BLaER1 (cell line): ENCODE results near the gene PATL1.

ENCODE experiments used
- H3K27ac ChIP-seq: shearing (Covaris generic); formaldehyde crosslinking; 2 replicates; pipeline ENCODE4 v1.8.1; 2022
- H3K27me3 ChIP-seq: shearing (Covaris generic); formaldehyde crosslinking; 2 replicates; pipeline ENCODE4 v1.8.1; 2022
- H3K36me3 ChIP-seq: shearing (Covaris generic); formaldehyde crosslinking; 2 replicates; pipeline ENCODE4 v1.8.1; 2022
- H3K4me1 ChIP-seq: shearing (Covaris generic); formaldehyde crosslinking; 2 replicates; pipeline ENCODE4 v1.8.1; 2022
- H3K4me2 ChIP-seq: shearing (Covaris generic); formaldehyde crosslinking; 2 replicates; pipeline ENCODE4 v1.8.1; 2022
- H3K4me3 ChIP-seq: shearing (Covaris generic); formaldehyde crosslinking; 2 replicates; pipeline ENCODE4 v1.8.1; 2022
- H3K9ac ChIP-seq: shearing (Covaris generic); formaldehyde crosslinking; 2 replicates; pipeline ENCODE4 v1.8.1; 2022
- H3K9me3 ChIP-seq: shearing (Covaris generic); formaldehyde crosslinking; 2 replicates; pipeline ENCODE4 v1.8.1; 2022
- H4K20me1 ChIP-seq: shearing (Covaris generic); formaldehyde crosslinking; 2 replicates; pipeline ENCODE4 v1.8.1; 2022
- Cebpa-rat ChIP-seq: shearing (Covaris generic); IDR thresholded peaks from 2 replicates; pipeline ENCODE4 v1.8.1; 2022

Gene PATL1

DNA sequence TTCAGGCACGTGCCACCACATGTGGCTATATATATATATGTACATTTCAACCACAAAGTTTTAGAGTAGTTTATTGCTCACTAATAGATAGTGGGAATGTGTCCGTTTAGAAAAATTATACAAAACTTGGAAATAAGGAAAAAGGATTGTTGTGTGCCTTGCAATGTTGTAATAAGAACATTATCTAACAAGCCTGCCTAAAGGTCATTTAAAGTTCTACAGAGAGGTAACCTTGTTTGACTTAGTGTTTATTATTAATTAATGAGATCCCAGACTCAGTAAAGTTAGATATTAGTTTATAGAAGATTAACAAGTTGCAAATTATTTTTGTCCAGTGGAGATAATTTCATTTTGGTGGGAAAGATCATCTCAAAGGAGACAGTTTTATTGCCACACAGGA is 5.5 kb upstream of the PATL1 start:
- Histone ChIP-seq H3K4me2 (no peak overlapping the region), H3K9me3 (no peaks in the 10 kb centered on the region), H3K4me1 (peaks cover 10% of the 10 kb centered on the region), H3K27ac (no peak overlapping the region), H4K20me1 (no peaks in the 10 kb centered on the region), H3K4me3 (no peak overlapping the region), H3K27me3 (no peaks in the 10 kb centered on the region), H3K36me3 (no peaks in the 10 kb centered on the region), H3K9ac (no peak overlapping the region)
- TF ChIP-seq Cebpa-rat, result no peak

DNA sequence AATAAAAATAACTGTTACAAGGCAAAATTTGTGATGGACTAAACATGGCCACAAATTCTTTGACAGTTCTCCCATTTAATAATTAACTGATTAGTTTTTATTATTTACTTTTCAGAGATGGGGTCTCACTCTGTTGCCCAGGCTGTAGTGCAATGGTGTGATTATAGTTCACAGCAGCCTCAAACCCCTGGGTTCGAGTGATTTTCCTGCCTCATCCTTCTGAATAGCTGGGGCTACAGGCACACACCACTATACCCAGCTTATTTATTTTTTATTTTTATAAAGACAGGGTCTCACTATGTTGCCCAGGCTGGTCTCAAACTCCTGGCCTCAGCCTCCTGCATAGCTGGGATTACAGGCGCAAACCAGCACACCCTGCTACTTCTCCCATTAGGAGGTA is 4.5 kb upstream of the PATL1 start:
- H3K4me1 ChIP-seq, result peaks cover 10% of the 10 kb centered on the region
- H3K36me3 ChIP-seq, result no peaks in the 10 kb centered on the region
- H4K20me1 ChIP-seq, result peaks cover 1% of the 10 kb centered on the region
- no peaks in the 10 kb centered on the region for H3K9me3 ChIP-seq
- no peaks in the 10 kb centered on the region for H3K27me3 ChIP-seq
- no peak overlapping the region for H3K9ac ChIP-seq
- no peak overlapping the region for H3K27ac ChIP-seq
- H3K4me2 ChIP-seq, result no peak overlapping the region
- TF ChIP-seq Cebpa-rat, result no peak
- H3K4me3 ChIP-seq, result no peak overlapping the region

GRCh38 chr11:59671471-59671870 is 2.6 kb upstream of the PATL1 start:
- H3K9me3 ChIP-seq, result no peaks in the 10 kb centered on the region
- peaks cover 26% of the 10 kb centered on the region for H3K4me1 ChIP-seq
- H3K4me3 ChIP-seq, result no peak overlapping the region
- H3K4me2 ChIP-seq, result no peak overlapping the region
- no peak overlapping the region for H3K27ac ChIP-seq
- no peak for TF ChIP-seq Cebpa-rat
- peaks cover 3% of the 10 kb centered on the region for H3K36me3 ChIP-seq
- H3K27me3 ChIP-seq, result no peaks in the 10 kb centered on the region
- H4K20me1 ChIP-seq, result peaks cover 13% of the 10 kb centered on the region
- H3K9ac ChIP-seq, result no peak overlapping the region

DNA sequence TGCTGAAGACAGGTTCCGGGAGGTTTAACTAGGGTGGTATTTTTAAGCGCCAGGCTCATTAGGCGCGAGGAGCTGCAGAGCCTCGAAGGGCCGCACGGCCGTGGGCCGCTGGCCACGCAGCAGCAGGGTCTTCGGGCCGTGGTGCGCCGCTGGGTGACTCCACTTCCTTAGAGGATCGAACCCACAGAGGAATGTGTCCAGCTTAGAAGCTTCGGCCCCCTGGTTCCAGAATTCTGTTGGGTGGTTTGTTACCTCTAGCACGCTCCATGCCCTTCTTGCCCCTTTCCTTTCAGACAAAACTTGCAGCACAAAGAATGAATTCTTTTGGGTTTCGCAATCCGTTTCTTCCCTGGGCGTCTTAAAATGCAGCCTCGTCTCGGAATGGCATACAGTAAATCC is 773 bp upstream of the PATL1 start:
- Histone ChIP-seq H3K4me3 (peak overlapping the region; percentile 83), H3K27me3 (no peaks in the 10 kb centered on the region), H3K9me3 (no peaks in the 10 kb centered on the region), H3K9ac (peak overlapping the region; percentile 78), H3K4me2 (peak overlapping the region; percentile 88), H3K36me3 (peaks cover 22% of the 10 kb centered on the region), H3K27ac (peak overlapping the region; percentile 74), H4K20me1 (peaks cover 25% of the 10 kb centered on the region), H3K4me1 (peaks cover 26% of the 10 kb centered on the region)
- TF ChIP-seq Cebpa-rat, result peak; percentile 84

DNA sequence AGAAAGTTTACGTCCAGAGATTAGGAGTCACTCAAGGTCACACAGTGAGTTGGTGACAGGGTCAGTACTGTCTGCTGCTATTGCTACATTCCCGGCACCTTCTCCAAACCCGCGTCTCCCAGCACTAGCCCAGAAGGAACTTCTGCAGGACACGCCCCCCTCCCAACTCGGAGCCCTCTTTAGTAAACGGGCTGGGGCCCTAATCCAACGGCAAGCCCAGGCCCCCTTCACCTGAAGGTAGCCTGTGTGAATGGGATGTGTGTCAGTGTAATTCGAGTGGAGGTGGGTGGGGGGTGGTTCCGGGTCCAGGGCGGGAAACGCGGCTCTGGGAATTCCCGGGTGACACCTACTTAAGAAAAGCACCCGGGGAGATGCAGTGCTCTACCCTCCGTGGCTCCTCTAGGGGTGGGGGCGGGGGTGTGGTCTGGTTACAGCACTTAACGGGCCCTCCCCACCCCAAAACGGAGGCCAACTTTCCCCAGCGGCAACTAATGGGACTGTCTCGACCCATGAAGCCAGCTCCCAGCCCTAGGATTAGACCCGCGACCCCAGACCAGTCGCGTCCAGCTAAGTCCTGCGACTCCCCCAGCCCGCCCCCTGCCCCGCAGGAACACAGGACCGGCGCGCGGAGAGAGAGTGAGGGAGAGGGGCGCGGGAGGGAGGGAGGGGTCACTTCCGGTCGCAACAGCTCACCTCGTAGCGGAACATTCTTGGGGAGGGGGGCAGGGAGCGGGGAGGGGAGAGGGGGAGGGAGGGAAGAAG is 468 bp downstream of the PATL1 start:
- Histone ChIP-seq H4K20me1 (peaks cover 35% of the 10 kb centered on the region), H3K4me2 (peak overlapping the region; percentile 87), H3K9me3 (no peaks in the 10 kb centered on the region), H3K4me1 (peaks cover 26% of the 10 kb centered on the region), H3K9ac (peak overlapping the region; percentile 78), H3K27me3 (no peaks in the 10 kb centered on the region), H3K4me3 (peak overlapping the region; percentile 83), H3K27ac (peak overlapping the region; percentile 76), H3K36me3 (peaks cover 34% of the 10 kb centered on the region)
- TF ChIP-seq Cebpa-rat, result no peak

GRCh38 chr11:59667812-59668187 is 1.0 kb downstream of the PATL1 start:
- peaks cover 26% of the 10 kb centered on the region for H3K4me1 ChIP-seq
- H3K27ac ChIP-seq, result peak overlapping the region; percentile 76; the same call in 1 of the 2 replicates

DNA sequence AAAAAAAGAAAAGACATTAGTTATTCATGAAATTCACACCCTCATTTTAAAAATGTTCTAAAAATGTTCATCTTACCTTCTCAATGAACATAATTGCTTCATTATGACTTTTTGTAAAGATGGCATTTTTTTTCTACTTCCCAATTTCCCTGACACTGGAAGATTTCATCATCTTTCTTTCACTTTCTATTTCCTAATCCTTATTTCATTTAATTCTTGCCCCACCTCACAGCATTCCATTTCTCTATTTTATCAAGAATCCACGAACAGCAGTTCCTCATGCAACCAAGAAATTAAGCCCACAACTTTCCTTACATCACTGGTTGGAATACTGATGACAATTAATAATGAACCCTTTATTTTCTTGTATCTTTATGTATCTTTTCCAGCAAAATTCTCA is 1.9 kb downstream of the PATL1 start:
- peaks cover 43% of the 10 kb centered on the region for H4K20me1 ChIP-seq
- H3K27ac ChIP-seq, result no peak overlapping the region
- H3K27me3 ChIP-seq, result no peaks in the 10 kb centered on the region
- no peak overlapping the region for H3K4me3 ChIP-seq
- H3K4me1 ChIP-seq, result peaks cover 26% of the 10 kb centered on the region
- no peak for TF ChIP-seq Cebpa-rat
- no peak overlapping the region for H3K9ac ChIP-seq
- H3K36me3 ChIP-seq, result peaks cover 47% of the 10 kb centered on the region
- H3K9me3 ChIP-seq, result no peaks in the 10 kb centered on the region
- H3K4me2 ChIP-seq, result peak overlapping the region; percentile 87

More at GRCh38 chr11:59667812-59668187, 1.0 kb downstream of the PATL1 start:
- Histone ChIP-seq H3K4me3 (peak overlapping the region; percentile 83), H3K27me3 (no peaks in the 10 kb centered on the region), H3K4me2 (peak overlapping the region; percentile 87), H3K9ac (peak overlapping the region; percentile 78), H3K36me3 (peaks cover 40% of the 10 kb centered on the region), H3K9me3 (no peaks in the 10 kb centered on the region), H4K20me1 (peaks cover 35% of the 10 kb centered on the region)
- no peak for TF ChIP-seq Cebpa-rat

GRCh38 chr11:59660621-59661020 is 8.2 kb downstream of the PATL1 start:
- Histone ChIP-seq H3K9ac (no peak overlapping the region), H3K9me3 (no peaks in the 10 kb centered on the region), H4K20me1 (peaks cover 72% of the 10 kb centered on the region), H3K4me1 (no peaks in the 10 kb centered on the region), H3K27ac (no peak overlapping the region), H3K4me3 (no peak overlapping the region), H3K4me2 (no peak overlapping the region), H3K36me3 (peaks cover 95% of the 10 kb centered on the region), H3K27me3 (no peaks in the 10 kb centered on the region)
- TF ChIP-seq Cebpa-rat, result no peak

GRCh38 chr11:59659981-59660380 is 8.9 kb downstream of the PATL1 start:
- no peak for TF ChIP-seq Cebpa-rat
- Histone ChIP-seq H3K27me3 (no peaks in the 10 kb centered on the region), H4K20me1 (peaks cover 70% of the 10 kb centered on the region), H3K9me3 (no peaks in the 10 kb centered on the region), H3K36me3 (peaks cover 95% of the 10 kb centered on the region), H3K27ac (no peak overlapping the region), H3K4me2 (no peak overlapping the region), H3K9ac (no peak overlapping the region), H3K4me1 (no peaks in the 10 kb centered on the region), H3K4me3 (no peak overlapping the region)

- Histone ChIP-seq H3K4me2 (no peak overlapping the region), H3K9ac (no peak overlapping the region), H3K36me3 (peaks cover 95% of the 10 kb centered on the region), H4K20me1 (peaks cover 63% of the 10 kb centered on the region), H3K4me3 (no peak overlapping the region), H3K4me1 (no peaks in the 10 kb centered on the region), H3K27ac (no peak overlapping the region), H3K27me3 (no peaks in the 10 kb centered on the region), H3K9me3 (no peaks in the 10 kb centered on the region)
- no peak for TF ChIP-seq Cebpa-rat
These were observed 10.8 kb downstream of the PATL1 start for GRCh38 chr11:59658036-59658435.

DNA sequence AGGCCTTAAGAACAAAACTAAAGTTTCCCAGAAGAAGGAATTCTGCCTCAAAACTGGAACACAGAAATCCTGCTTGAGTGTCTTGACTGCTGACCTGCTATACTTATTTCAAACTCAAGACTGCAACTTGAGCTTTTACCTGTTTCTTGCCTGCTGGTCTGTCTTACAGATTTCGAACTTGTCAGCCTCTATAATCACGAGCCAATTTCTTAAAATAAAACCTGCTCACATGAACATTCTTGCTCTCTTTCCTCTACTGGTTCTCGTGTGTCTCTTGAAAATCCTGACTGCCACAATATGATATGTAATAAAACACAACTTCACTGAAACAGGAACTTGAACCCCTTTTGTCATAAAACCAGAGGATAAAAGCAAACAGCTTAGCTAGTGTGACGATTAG is 13.9 kb downstream of the PATL1 start:
- Histone ChIP-seq H4K20me1 (peaks cover 35% of the 10 kb centered on the region; the same call in 1 of the 2 replicates), H3K4me3 (no peak overlapping the region), H3K9me3 (no peaks in the 10 kb centered on the region), H3K4me2 (no peak overlapping the region), H3K27ac (no peak overlapping the region), H3K9ac (no peak overlapping the region), H3K4me1 (no peaks in the 10 kb centered on the region), H3K27me3 (no peaks in the 10 kb centered on the region), H3K36me3 (peaks cover 99% of the 10 kb centered on the region)
- TF ChIP-seq Cebpa-rat, result no peak
